A549 (cell line): ENCODE data around the gene ITGAX. TPM values are rescaled to one million over a fixed set of nuclear protein-coding genes. Genes with fewer than 3 reads are reported as not detected.
"Not testable (repeated sequence)": the region's sequence is repeated elsewhere in the genome, so short reads cannot be mapped to it uniquely, and the experiment has no call there.

ENCODE experiments used
- ATAC-seq, 2 experiments: fragments of 200-7000 bp in 1 of 2; fragments of >200 bp in 1 of 2; cut with Nextera tagmentation in 1 of 2; cut with Tn5 transposase in 1 of 2; 3 replicates each; pipeline versions ENCODE4 v1.8.0 to v1.9.1; 2018 to 2020; ENCODE audit warnings: mild to moderate bottlenecking in 1 of 2, moderate library complexity in 1 of 2
- CTCF ChIA-PET: fragments of 300-600 bp; sonication (Branson Sonifier 250); formaldehyde crosslinking; extraction: SDS; loops from one replicate; lab custom pipeline; 2021; ENCODE audit warnings: antibody characterized with exemption, inconsistent platforms; lab: Yijun Ruan, JAX
- POLR2A ChIA-PET: fragments of 350-600 bp; formaldehyde crosslinking; extraction: SDS; loops from one replicate; lab custom pipeline; 2021; ENCODE audit warnings: antibody characterized with exemption, inconsistent platforms; lab: Yijun Ruan, JAX
- DNase-seq, 2 experiments: peaks; one replicate each; pipeline versions ENCODE4 v3.0.0 to v3.0.0-alpha.2; 2011 to 2016; ENCODE audit warnings: low read depth in 1 of 2, low spot score in 1 of 2
- FAIRE-seq: peaks from 2 replicates; lab custom pipeline; 2011; peaks lifted over from hg19 to GRCh38; lab: Jason Lieb, UNC
- H3K27ac ChIP-seq, 2 experiments: fragments of >200 bp; sonication (Bioruptor Twin); formaldehyde crosslinking; 3 replicates each; pipeline ENCODE4 v1.5.1; 2016 to 2017
- H3K4me1 ChIP-seq: fragments of >200 bp; sonication (Bioruptor Twin); formaldehyde crosslinking; 3 replicates; pipeline ENCODE4 v1.6.1; 2016
- H3K4me2 ChIP-seq: fragments of >200 bp; sonication (Bioruptor Twin); formaldehyde crosslinking; 3 replicates; pipeline ENCODE4 v1.6.1; 2016
- H3K4me3 ChIP-seq: fragments of >200 bp; sonication (Bioruptor Twin); formaldehyde crosslinking; 3 replicates; pipeline ENCODE4 v1.5.1; 2016
- H3K9me3 ChIP-seq: fragments of >200 bp; sonication (Bioruptor Twin); formaldehyde crosslinking; 3 replicates; pipeline ENCODE4 v1.6.1; 2016
- BHLHE40 ChIP-seq: IDR thresholded peaks from 2 replicates; pipeline ENCODE4 v1.6.1; 2012; ENCODE audit warnings: low read depth, low read length, inconsistent platforms
- CHD4 ChIP-seq: fragments of 200-600 bp; sonication (generic); IDR thresholded peaks from 2 replicates; pipeline ENCODE4 v1.6.1; 2016; ENCODE audit warnings: antibody characterized with exemption, mild to moderate bottlenecking, borderline replicate concordance
- FOSL2 ChIP-seq, 2 experiments: fragments of 450-650 bp in 1 of 2; fragments of >200 bp in 1 of 2; sonication (Bioruptor Twin) in 1 of 2; formaldehyde crosslinking; IDR thresholded peaks; 2 replicates each; pipeline versions ENCODE4 v1.5.0 to v1.6.1; 2016 to 2020; ENCODE audit warnings: mild to moderate bottlenecking in 1 of 2, moderate library complexity in 1 of 2
- FOXS1 ChIP-seq: fragments of 250-450 bp; sonication (Bioruptor Pico); IDR thresholded peaks from 2 replicates; pipeline ENCODE4 v1.5.0; 2020; ENCODE audit warnings: mild to moderate bottlenecking, moderate library complexity
- HDAC2 ChIP-seq: fragments of 200-600 bp; sonication (generic); IDR thresholded peaks from 2 replicates; pipeline ENCODE4 v1.6.1; 2016
- HEYL ChIP-seq: fragments of 250-450 bp; sonication (Bioruptor Pico); IDR thresholded peaks from 2 replicates; pipeline ENCODE4 v1.8.0; 2021; ENCODE audit warnings: mild to moderate bottlenecking, moderate library complexity
- HOXB5 ChIP-seq: fragments of 250-450 bp; sonication (Bioruptor Pico); IDR thresholded peaks from 2 replicates; pipeline ENCODE4 v1.5.0; 2020; ENCODE audit warnings: mild to moderate bottlenecking, moderate library complexity
- KDM1A ChIP-seq: fragments of 200-600 bp; sonication (generic); IDR thresholded peaks from 2 replicates; pipeline ENCODE4 v1.6.1; 2016; ENCODE audit warnings: low read depth, mild to moderate bottlenecking
- MAFK ChIP-seq: fragments of 450-650 bp; IDR thresholded peaks from 2 replicates; pipeline ENCODE4 v1.6.1; 2014; ENCODE audit not compliant: partially characterized antibody
- NFE2L2 ChIP-seq: fragments of 150-350 bp; conservative IDR thresholded peaks from 2 replicates; pipeline ENCODE4 v1.6.1; 2014; ENCODE audit warnings: low read length
- NPAS2 ChIP-seq: fragments of 250-450 bp; sonication (Bioruptor Pico); IDR thresholded peaks from 2 replicates; pipeline ENCODE4 v1.8.0; 2022; ENCODE audit warnings: mild to moderate bottlenecking, moderate library complexity, borderline replicate concordance
- PHF8 ChIP-seq: fragments of 200-600 bp; sonication (generic); IDR thresholded peaks from 2 replicates; pipeline ENCODE4 v1.6.1; 2016; ENCODE audit warnings: low read depth, mild to moderate bottlenecking, antibody characterized with exemption, moderate library complexity, borderline replicate concordance
- POLR2A ChIP-seq: IDR thresholded peaks from 2 replicates; pipeline ENCODE4 v1.6.1; 2012; ENCODE audit warnings: mild to moderate bottlenecking, low read length
- RAD21 ChIP-seq, 2 experiments: fragments of >200 bp in 1 of 2; sonication (Bioruptor Twin) in 1 of 2; formaldehyde crosslinking in 1 of 2; IDR thresholded peaks in 1 of 2; conservative IDR thresholded peaks in 1 of 2; 2 replicates in 1 of 2; 3 replicates in 1 of 2; pipeline ENCODE4 v1.6.1; 2012 to 2018; ENCODE audit warnings: inconsistent platforms in 1 of 2
- RCOR1 ChIP-seq: fragments of 150-350 bp; IDR thresholded peaks from 2 replicates; pipeline ENCODE4 v1.6.1; 2014; ENCODE audit warnings: antibody characterized with exemption, low read length, low read depth
- TFCP2L1 ChIP-seq: fragments of 250-450 bp; sonication (Bioruptor Pico); IDR thresholded peaks from 2 replicates; pipeline ENCODE4 v1.5.0; 2021; ENCODE audit warnings: mild to moderate bottlenecking
- ZC3H11A ChIP-seq: fragments of 450-650 bp; IDR thresholded peaks from 2 replicates; pipeline ENCODE4 v1.6.1; 2014; ENCODE audit warnings: antibody characterized with exemption, mild to moderate bottlenecking
- ZNF302 ChIP-seq: fragments of 250-450 bp; sonication (Bioruptor Pico); IDR thresholded peaks from 2 replicates; pipeline ENCODE4 v1.9.0; 2021; ENCODE audit warnings: inconsistent platforms, mild to moderate bottlenecking, moderate library complexity
- ZSCAN20 ChIP-seq: fragments of 250-450 bp; sonication (Bioruptor Pico); IDR thresholded peaks from 2 replicates; pipeline ENCODE4 v1.8.0; 2022; ENCODE audit warnings: mild to moderate bottlenecking, moderate library complexity
- WGBS: methylation state at CpG from one replicate; pipeline ENCODE4 v1.1.6; 2017; ENCODE audit errors: missing lambda C conversion rate; 5-methylcytosine and 5-hydroxymethylcytosine counted together
- polyA plus RNA-seq, 4 experiments: library from polyadenylated mRNA; depleted of rRNA in 3 of 4; stranded (reverse); fragments of >200 nt; fragmentation: RNase III in 1 of 4; extraction: RNeasy Plus Mini Kit Qiagen cat#74134 plus additional on column Dnase treatment in 1 of 4; gene quantifications; 2 replicates in 3 of 4; 3 replicates in 1 of 4; pipeline ENCODE4 v1.2.3, GENCODE V29; 2011 to 2017
- TF ChIP-seq, protein P1 (sequence below): fragments of 450-650 bp; IDR thresholded peaks from 2 replicates; pipeline ENCODE4 v1.6.1; 2014; ENCODE audit warnings: antibody characterized with exemption
- TF ChIP-seq, protein P2 (sequence below): IDR thresholded peaks from 2 replicates; pipeline ENCODE4 v1.6.1; 2012; ENCODE audit warnings: low read depth, borderline replicate concordance
- TF ChIP-seq, protein P3 (sequence below): fragments of >200 bp; sonication (Bioruptor Twin); formaldehyde crosslinking; IDR thresholded peaks from 3 replicates; pipeline ENCODE4 v1.6.1; 2016
- TF ChIP-seq, protein P4 (sequence below): IDR thresholded peaks from 2 replicates; pipeline ENCODE4 v1.6.1; 2012

Gene ITGAX
- polyA plus RNA-seq, 2 of the 4 experiments (the other 2 are of a cell fraction) = 0.49 to 0.87 TPM

DNA sequence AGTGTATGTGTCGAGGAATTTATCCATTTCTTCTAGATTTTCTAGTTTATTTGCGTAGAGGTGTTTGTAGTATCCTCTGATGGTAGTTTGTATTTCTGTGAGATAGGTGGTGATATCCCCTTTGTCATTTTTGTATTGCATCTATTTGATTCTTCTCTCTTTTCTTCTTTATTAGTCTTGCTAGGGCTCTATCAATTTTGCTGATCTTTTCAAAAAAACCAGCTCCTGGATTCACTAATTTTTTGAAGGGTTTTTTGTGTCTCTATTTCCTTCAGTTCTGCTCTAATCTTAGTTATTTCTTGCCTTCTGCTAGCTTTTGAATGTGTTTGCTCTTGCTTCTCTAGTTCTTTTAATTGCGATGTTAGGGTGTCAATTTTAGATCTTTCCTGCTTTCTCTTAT, 46.6 kb upstream of the ITGAX start:
- POLR2A ChIA-PET, H3K9me3 ChIP-seq, ATAC-seq, H3K27ac ChIP-seq, DNase-seq, H3K4me1 ChIP-seq, H3K4me2 ChIP-seq, CTCF ChIA-PET, FAIRE-seq, H3K4me3 ChIP-seq: not testable (repeated sequence)
- TF ChIP-seq MAFK = peak; percentile 39
- 33% methylated on average over 3 of the region's 3 CpGs for WGBS

DNA sequence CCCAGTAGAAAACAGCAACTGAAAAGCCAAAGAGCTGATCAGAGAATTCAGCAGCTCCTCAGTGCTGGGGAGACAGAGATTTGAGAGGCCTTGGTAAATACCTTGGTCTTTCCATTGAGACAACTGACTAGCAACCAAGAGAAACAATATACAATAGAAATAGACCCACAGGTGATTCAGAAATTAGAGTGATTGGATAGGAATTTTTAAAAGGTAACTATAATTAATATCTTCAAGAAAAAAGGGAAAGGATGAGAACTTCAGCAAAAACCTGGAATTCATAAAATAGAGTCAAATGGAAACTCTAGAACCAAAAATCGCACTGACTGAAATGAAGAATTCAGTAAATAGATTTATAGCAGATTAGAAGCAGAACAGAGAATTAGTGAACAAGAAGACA, 32.5 kb upstream of the ITGAX start:
- ChIA-PET POLR2A (no interaction called here), CTCF (interaction anchor here (1.5 to 2.5 kb wide), 2 partner anchors 11 to 180 kb away, joined by 5 to 7 read pairs; no protein-coding TSS in a partner anchor)
- ATAC-seq (no peak), FAIRE-seq (no peak), DNase-seq (no peak)
- Histone ChIP-seq H3K27ac (no peak overlapping the region), H3K4me3 (no peak overlapping the region), H3K4me2 (no peak overlapping the region), H3K9me3 (peaks cover 29% of the 10 kb centered on the region), H3K4me1 (no peaks in the 10 kb centered on the region)
- TF ChIP-seq, protein P1, sequence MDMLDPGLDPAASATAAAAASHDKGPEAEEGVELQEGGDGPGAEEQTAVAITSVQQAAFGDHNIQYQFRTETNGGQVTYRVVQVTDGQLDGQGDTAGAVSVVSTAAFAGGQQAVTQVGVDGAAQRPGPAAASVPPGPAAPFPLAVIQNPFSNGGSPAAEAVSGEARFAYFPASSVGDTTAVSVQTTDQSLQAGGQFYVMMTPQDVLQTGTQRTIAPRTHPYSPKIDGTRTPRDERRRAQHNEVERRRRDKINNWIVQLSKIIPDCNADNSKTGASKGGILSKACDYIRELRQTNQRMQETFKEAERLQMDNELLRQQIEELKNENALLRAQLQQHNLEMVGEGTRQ = no peak
- TF ChIP-seq KDM1A = no peak
- no peak for TF ChIP-seq TFCP2L1 (CRISPR knock-in tag)
- TF ChIP-seq HDAC2 = no peak
- no peak for TF ChIP-seq POLR2A
- TF ChIP-seq HEYL (CRISPR knock-in tag) = no peak
- TF ChIP-seq HOXB5 (CRISPR knock-in tag) = no peak
- TF ChIP-seq FOSL2 (IDR thresholded peaks at IDR 0.05) = no peak
- no peak for TF ChIP-seq FOSL2 (CRISPR knock-in tag; IDR thresholded peaks at IDR 0.05)
- no peak for TF ChIP-seq RAD21 (conservative IDR thresholded peaks at IDR 0.05 in 1 of 2, IDR thresholded peaks at IDR 0.05 in 1 of 2)
- TF ChIP-seq, protein P2, sequence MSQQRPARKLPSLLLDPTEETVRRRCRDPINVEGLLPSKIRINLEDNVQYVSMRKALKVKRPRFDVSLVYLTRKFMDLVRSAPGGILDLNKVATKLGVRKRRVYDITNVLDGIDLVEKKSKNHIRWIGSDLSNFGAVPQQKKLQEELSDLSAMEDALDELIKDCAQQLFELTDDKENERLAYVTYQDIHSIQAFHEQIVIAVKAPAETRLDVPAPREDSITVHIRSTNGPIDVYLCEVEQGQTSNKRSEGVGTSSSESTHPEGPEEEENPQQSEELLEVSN = no peak
- no peak for TF ChIP-seq ZC3H11A
- TF ChIP-seq NFE2L2 = no peak
- TF ChIP-seq, protein P3, sequence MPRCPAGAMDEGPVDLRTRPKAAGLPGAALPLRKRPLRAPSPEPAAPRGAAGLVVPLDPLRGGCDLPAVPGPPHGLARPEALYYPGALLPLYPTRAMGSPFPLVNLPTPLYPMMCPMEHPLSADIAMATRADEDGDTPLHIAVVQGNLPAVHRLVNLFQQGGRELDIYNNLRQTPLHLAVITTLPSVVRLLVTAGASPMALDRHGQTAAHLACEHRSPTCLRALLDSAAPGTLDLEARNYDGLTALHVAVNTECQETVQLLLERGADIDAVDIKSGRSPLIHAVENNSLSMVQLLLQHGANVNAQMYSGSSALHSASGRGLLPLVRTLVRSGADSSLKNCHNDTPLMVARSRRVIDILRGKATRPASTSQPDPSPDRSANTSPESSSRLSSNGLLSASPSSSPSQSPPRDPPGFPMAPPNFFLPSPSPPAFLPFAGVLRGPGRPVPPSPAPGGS = no peak
- TF ChIP-seq, protein P4, sequence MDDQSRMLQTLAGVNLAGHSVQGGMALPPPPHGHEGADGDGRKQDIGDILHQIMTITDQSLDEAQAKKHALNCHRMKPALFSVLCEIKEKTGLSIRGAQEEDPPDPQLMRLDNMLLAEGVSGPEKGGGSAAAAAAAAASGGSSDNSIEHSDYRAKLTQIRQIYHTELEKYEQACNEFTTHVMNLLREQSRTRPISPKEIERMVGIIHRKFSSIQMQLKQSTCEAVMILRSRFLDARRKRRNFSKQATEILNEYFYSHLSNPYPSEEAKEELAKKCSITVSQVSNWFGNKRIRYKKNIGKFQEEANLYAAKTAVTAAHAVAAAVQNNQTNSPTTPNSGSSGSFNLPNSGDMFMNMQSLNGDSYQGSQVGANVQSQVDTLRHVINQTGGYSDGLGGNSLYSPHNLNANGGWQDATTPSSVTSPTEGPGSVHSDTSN = no peak
- no peak for TF ChIP-seq FOXS1 (CRISPR knock-in tag)
- no peak for TF ChIP-seq ZNF302
- 20% methylated on average over 1 of the region's 1 CpG for WGBS

DNA sequence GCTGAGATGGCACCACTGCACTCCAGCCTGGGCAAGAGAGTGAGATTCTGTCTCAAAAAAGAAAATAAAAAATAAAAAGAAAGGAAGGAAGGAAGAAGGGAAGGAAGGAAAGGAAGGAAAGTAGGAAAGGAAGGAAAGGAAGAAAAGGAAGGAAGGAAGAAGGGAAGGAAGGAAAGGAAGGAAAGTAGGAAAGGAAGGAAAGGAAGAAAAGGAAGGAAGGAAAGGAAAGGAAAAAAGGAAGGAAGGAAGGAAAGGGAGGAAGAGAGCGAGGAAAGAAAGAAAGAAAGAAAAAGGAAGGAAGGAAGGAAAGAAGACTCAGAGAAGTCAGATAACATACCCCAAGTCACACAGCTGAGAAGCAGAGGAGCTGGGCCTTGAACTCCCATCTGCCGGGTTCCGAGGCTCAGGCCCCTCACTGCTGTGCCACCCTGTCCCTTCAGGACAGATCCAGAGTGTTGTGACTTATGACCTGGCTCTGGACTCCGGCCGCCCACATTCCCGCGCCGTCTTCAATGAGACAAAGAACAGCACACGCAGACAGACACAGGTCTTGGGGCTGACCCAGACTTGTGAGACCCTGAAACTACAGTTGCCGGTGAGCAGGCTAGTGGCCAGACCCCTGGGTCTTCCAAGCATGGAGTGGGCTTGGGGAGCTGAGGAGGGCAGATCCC, 30.9 kb upstream of the ITGAX start:
- H3K4me3 ChIP-seq = no peak overlapping the region
- TF ChIP-seq NPAS2 (CRISPR knock-in tag) (no peak), PHF8 (no peak), HEYL (CRISPR knock-in tag) (no peak), RCOR1 (no peak), BHLHE40 (no peak), CHD4 (no peak), FOXS1 (CRISPR knock-in tag) (no peak), ZSCAN20 (CRISPR knock-in tag) (no peak)
- TF ChIP-seq, protein P1 = no peak
- TF ChIP-seq, protein P2 = no peak
- ChIA-PET POLR2A (no interaction called here), CTCF (interaction anchor here (0.7 to 1.5 kb wide), 2 partner anchors 100 to 182 kb away, joined by 5 read pairs; no protein-coding TSS in a partner anchor)
- WGBS = 71% methylated on average over 10 of the region's 10 CpGs
- no peak overlapping the region for H3K27ac ChIP-seq
- H3K4me2 ChIP-seq = no peak overlapping the region
- ATAC-seq (no peak), FAIRE-seq (no peak), DNase-seq (no peak)
- H3K4me1 ChIP-seq = no peaks in the 10 kb centered on the region
- peaks cover 22% of the 10 kb centered on the region for H3K9me3 ChIP-seq
